Measurements from ENCODE around the gene C3orf18. TPM values are rescaled to one million over a fixed set of nuclear protein-coding genes. Genes with fewer than 3 reads are reported as not detected.

C3orf18 gene
- total RNA-seq, 1 experiment from 2014 or later: 7.1 TPM

DNA sequence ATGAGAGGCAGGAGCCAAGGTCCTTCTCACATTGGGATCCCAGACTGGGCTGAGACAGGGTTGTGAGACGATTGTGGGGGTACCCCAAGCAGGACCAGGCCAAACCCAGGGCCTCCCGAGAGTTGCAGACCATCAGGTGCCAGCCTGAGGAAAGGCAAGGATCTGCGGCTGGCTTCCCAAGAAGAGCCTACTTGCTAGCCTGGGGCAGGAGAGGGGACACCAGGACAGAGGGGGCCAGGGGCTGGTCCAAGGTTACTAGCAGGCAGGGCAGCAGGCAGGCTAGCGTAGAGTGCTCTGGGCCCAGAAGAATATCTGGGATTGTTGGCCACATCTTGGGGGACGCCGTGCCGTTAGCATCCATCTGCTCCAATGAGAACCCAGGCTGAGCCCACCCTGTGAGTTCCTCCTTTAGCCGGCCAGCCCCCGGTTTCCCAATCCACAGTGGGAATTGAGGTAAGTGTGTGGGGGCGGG, 43.5 kb upstream of the C3orf18 start:
- H3K23me2 ChIP-seq (ENCODE audit: insufficient read length, low read depth, low read length, poor library complexity, severe bottlenecking): peaks cover 13% of the 10 kb centered on the region
- no peak overlapping the region for H2BK5ac ChIP-seq (ENCODE audit: insufficient read length, low read length)
- H2BK120ac ChIP-seq (ENCODE audit: low read depth, low read length, poor library complexity, severe bottlenecking): no peak overlapping the region
- no peak overlapping the region for H2BK12ac ChIP-seq (ENCODE audit: insufficient read length, low read depth, low read length)
- no peak overlapping the region for H2AK5ac ChIP-seq (ENCODE audit: insufficient read length, low read length)
- H3K23ac ChIP-seq (ENCODE audit: insufficient read length, low read depth, low read length): no peak overlapping the region
- no peak overlapping the region for H3K14ac ChIP-seq (ENCODE audit: insufficient read depth, low read length)
- no peak overlapping the region for H3K4ac ChIP-seq (ENCODE audit: low read depth, low read length)
- no peaks in the 10 kb centered on the region for H3K9me3 Mint-ChIP-seq
- peaks cover 18 to 20% of the 10 kb centered on the region in 2 experiments for H3K4me1 Mint-ChIP-seq
- H3K79me1 ChIP-seq (ENCODE audit: insufficient read depth, low read depth, low read length, poor library complexity, severe bottlenecking): no peaks in the 10 kb centered on the region
- TF ChIP-seq, protein P1, sequence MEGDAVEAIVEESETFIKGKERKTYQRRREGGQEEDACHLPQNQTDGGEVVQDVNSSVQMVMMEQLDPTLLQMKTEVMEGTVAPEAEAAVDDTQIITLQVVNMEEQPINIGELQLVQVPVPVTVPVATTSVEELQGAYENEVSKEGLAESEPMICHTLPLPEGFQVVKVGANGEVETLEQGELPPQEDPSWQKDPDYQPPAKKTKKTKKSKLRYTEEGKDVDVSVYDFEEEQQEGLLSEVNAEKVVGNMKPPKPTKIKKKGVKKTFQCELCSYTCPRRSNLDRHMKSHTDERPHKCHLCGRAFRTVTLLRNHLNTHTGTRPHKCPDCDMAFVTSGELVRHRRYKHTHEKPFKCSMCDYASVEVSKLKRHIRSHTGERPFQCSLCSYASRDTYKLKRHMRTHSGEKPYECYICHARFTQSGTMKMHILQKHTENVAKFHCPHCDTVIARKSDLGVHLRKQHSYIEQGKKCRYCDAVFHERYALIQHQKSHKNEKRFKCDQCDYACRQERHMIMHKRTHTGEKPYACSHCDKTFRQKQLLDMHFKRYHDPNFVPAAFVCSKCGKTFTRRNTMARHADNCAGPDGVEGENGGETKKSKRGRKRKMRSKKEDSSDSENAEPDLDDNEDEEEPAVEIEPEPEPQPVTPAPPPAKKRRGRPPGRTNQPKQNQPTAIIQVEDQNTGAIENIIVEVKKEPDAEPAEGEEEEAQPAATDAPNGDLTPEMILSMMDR (conservative IDR thresholded peaks at IDR 0.05): no peak
- no peak overlapping the region for H2BK15ac ChIP-seq (ENCODE audit: low read depth, low read length)
- no peak overlapping the region for H3T11ph ChIP-seq (ENCODE audit: low read length)
- H3K27me3 Mint-ChIP-seq (ENCODE audit: low read depth): peaks cover 51% of the 10 kb centered on the region
- H4K20me1 ChIP-seq (ENCODE audit: control insufficient read depth, insufficient read depth, insufficient read length): no peaks in the 10 kb centered on the region
- H3K56ac ChIP-seq (ENCODE audit: insufficient read length, low read depth, low read length): no peak overlapping the region
- H4K91ac ChIP-seq (ENCODE audit: insufficient read length, low read depth, low read length): no peak overlapping the region
- H3K9me3 ChIP-seq (ENCODE audit: control insufficient read depth, low read depth, low read length): no peaks in the 10 kb centered on the region
- H3K9ac ChIP-seq (ENCODE audit: extremely low read depth, insufficient read length, low read length): no peak overlapping the region
- H2BK20ac ChIP-seq (ENCODE audit: low read depth, low read length, poor library complexity, severe bottlenecking): no peak overlapping the region
- no peak overlapping the region for H3K27ac ChIP-seq (ENCODE audit: insufficient read length, low read depth, low read length)
- no peak overlapping the region for H4K5ac ChIP-seq (ENCODE audit: insufficient read length, low read depth, low read length)
- H4K8ac ChIP-seq (replicated peaks; ENCODE audit: insufficient read length, low read depth, low read length): no peak overlapping the region
- H3K4me3 Mint-ChIP-seq: peak overlapping the region; percentile 72 to 83
- H3K79me2 ChIP-seq (ENCODE audit: insufficient read depth, low read length): no peaks in the 10 kb centered on the region
- peak overlapping the region in 1 of 3 experiments; percentile 15; a peak in 1 of 7 replicates for H3K27ac Mint-ChIP-seq
- H3K36me3 Mint-ChIP-seq (ENCODE audit: insufficient read depth in 1 of 3, low read depth in 3 of 3): peaks cover 0 to 1% (median 0%) of the 10 kb centered on the region in 3 experiments; a peak in 1 of 7 replicates
- H3K4me2 ChIP-seq (ENCODE audit: insufficient read depth, insufficient read length, low read length): peak overlapping the region; percentile 66
- H3K27me3 ChIP-seq (ENCODE audit: insufficient read depth, low read length): peaks cover 8% of the 10 kb centered on the region; the same call in 1 of the 2 replicates
- H2AFZ ChIP-seq (ENCODE audit: low read length): no peak overlapping the region
- no peak overlapping the region for H3K18ac ChIP-seq (ENCODE audit: insufficient read length, low read depth, low read length)
- DNase-seq: no peak
- no peaks in the 10 kb centered on the region for H3K4me1 ChIP-seq (ENCODE audit: insufficient read depth, low read length)
- no CpG with 5 or more reads among the region's 10 CpGs for WGBS (ENCODE audit: extremely low coverage, insufficient read length, low lambda C conversion rate)

All from H9 (cell line).